Midbrain (tissue), 1 donor: ENCODE results near the gene CIITA.
"Not testable (repeated sequence)": the region's sequence is repeated elsewhere in the genome, so short reads cannot be mapped to it uniquely, and the experiment has no call there.

Source experiments
- DNase-seq: peaks from one replicate; lab custom pipeline; 2025; lab: John Stamatoyannopoulos, UW

The CIITA gene

GRCh38 chr16:10934325-10935107, 57.5 kb downstream of the CIITA start:
- no peak for DNase-seq

- no peak for DNase-seq
Observed at GRCh38 chr16:10935226-10935915, 58.4 kb downstream of the CIITA start.

GRCh38 chr16:10936272-10936984, 59.4 kb downstream of the CIITA start:
- DNase-seq = no peak

DNA sequence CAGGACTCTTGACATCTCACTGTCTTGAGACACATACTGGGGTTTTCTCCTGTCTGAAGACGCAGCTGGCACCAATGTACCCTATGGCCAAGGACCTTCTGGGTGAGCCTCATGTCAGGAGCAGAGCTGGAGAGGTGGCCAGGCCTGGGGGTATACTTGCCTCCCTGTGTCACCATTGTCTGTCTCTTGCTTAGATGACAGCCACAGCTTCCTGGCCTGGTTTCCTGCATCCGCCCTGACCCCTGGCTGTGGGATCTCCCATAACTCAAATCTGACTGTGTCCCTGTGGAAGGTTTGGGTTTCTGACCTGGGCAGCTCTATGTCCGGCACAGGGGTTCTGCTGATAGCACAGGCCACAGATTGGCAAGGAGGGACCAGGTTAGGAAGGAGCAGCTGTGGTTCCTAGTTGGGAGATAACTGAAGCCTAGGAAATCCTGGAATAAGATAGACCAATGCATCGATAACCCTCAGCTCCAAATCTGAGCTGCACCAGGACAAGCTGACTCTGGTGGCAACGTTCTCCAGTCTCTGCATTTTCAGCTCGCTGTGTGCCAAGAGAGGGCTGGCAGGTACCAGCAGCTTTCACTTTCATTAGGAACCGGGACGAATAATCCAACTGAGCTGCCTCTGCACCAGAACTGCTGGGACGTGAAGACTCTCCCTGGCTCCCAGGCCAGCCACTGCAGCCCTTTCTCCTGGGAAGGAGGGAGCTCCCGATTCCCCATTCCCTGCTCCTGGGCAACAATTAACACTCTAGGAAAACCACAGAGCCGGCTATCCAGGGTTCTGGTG, 60.3 kb downstream of the CIITA start:
- DNase-seq = peak; percentile 59

- no peak for DNase-seq
Observed at GRCh38 chr16:10938321-10938720, 61.3 kb downstream of the CIITA start.

- DNase-seq = no peak
Observed at GRCh38 chr16:10938796-10939648, 62.0 kb downstream of the CIITA start.

DNA sequence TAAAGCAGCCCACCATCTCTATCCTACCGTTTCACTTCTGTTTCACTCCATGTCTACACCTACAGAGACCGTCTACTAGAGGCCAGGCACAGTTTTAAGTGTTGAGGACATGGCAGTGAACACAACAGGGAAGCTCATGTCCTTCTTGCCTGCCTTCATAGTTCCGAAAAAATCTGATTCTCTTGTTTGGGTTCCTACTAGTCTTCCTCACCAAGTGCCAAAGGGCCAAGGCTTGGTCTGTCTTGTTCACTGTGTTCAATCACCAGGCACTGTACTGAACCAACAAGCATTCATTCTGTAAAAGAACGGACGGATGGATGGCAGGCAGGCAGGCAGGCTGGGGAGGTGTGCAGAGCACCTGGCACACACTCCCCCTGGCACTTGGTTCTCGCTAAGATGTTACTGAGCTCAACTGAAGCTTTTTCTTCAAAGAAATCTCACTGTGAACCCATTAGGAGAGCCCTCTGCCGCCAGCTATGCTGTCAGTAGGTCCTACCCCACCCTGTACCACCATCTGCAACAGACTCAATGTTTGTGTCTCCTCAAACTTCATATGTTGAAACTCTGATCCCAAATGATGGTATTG, 62.7 kb downstream of the CIITA start:
- DNase-seq = no peak

- DNase-seq = peak; percentile 18
Observed at GRCh38 chr16:10940501-10941079, 63.6 kb downstream of the CIITA start.

- DNase-seq = no peak
Observed at GRCh38 chr16:10941127-10941933, 64.3 kb downstream of the CIITA start.

DNA sequence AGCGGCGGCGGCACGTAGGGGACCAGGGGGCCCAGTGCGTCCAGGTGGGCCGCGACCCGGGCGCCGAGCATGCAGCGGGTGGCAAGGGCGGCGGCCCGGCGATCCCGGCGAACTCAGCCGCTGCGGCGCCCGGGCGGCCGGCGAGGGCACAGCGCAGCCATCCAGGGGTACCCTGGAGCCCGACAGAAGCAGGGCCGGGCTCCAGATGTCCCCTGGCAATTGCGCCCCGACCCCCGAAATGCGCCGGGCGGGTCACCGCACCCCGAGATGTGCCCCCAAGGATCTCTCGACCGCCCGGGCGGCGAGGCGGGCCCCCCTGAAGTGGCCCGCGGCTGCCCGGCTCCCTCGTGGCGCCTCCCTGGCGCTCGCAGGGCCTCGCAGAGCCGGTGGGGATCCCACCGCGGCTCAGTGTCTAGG, 64.9 kb downstream of the CIITA start:
- DNase-seq = not testable (repeated sequence)

DNA sequence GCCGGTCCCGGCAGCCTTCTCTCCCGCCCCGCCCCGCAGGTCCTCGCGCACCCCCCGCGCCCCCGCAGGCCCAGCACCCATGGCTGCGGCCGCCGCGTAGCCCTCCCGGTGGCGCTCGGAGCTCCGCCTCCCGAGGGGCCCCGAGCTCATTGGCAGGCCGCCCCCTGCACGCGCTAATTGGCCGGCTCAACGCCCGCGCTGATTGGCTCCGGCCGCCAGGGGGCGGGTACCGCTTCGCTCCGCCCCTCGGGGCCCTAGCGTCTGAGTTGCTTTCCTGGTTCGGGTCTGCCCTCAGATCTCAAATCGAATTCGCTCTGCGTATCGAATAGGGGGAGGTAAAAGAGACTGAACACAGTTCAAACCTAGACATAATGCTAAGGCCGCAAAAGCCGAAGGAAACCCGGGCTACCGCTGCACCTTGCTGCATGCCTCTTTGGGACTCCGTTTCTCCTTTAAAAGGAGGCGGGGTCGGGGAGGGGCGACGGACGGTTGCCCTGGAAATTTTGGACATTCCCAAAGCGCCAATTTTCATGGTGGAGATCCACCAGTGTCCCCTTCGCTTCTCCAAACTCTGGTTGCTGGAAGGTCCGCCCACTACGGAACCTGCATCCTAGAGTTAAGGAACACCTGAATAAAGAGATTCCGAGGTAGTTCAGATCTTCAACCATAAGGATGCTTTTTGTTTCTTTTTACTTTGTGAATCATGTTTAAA, 65.5 kb downstream of the CIITA start, which contains the start of gene DEXI:
DEXI (minus strand) TSS at position 117 of the 712 bp plus-strand sequence. CDS start 463 bp downstream, outside the sequence.
- DNase-seq = peak; percentile 98

DNA sequence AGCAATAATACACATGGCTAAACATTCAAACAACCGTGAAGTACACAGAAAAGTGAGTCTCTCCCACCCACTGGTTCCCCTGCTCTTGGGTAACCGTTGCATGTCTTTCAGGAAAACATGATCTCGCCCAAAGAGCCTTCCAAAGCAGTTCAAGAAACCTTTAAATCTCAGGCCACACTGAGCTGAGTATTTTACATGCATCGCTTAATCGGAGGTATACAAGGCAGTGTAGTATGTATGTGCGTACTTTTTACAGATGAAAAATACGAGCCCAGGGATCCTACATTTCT, 66.0 kb downstream of the CIITA start:
- no peak for DNase-seq

DNA sequence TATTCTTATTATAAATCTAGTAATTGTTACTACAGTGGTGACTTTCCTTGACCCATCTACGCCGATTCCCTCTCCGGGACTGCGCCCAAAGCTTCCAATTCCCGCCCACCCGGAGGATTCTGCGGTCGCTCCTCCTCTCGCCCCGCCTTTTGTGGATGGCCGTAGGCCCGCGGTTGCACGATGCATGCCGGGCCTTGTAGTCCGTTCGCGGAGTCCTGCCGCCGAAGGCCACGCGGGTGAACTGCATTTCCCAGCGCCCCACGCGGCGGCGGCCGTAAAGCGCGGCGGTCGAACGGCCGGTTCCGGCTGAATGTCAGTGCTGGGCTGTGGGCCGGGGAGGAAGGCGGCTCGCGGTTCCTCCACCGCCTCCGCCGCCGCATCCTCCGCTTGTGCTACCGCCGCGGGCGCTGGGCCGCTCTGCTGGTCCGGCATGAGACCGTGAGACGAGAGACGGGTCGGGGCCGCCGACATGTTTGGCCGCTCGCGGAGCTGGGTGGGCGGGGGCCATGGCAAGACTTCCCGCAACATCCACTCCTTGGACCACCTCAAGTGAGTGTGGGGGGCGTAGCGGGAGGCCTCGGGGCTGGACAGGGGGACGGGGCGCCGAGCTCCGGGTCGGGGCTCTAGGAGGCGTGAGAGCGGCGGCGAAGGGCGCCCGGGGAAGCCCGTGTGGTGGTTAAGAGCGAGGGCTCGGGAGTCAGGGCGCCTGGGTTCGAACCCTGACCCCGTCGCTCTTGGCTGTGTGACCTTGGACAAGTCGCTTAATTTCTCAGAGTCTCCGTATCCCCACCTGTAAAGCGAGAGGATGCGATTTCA, 67.5 kb downstream of the CIITA start, which contains the start of gene CLEC16A:
CLEC16A (plus strand) TSS at position 316 of the 816 bp plus-strand sequence; CDS start at position 470, 154 bp downstream.
- peak; percentile 98 for DNase-seq

GRCh38 chr16:10945065-10945787, 68.2 kb downstream of the CIITA start:
- DNase-seq = no peak

GRCh38 chr16:10946308-10946707, 69.3 kb downstream of the CIITA start:
- no peak for DNase-seq

DNA sequence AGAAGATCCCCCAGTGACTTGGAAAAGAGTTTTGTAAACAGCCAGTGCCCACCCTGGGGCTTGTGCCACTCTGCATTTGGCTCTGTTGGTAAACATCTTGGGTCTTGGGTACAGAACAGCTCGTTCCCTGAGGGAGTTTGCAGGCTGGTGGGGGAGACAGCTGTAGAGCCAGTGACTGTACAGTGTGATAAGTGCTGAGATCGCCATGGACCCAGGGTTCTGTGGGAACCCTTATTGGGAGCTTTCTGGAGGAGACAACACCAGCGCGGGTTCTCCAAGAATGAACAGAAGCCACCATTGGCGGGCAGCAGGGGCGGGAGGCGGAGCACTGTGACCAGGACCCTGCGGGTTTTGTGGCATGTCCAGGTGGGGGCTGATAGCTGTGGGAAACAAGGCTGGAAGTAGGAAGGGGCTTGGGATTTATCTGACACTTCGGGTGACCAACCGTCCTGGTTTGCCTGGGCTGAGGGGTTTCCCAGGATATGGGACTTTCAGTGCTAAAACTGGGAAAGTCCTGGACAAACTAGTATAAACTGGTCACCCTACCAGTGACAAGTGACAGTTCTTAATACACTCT, 70.3 kb downstream of the CIITA start:
- no peak for DNase-seq
